ENCODE data around the gene SLC51A.

GRCh38 chr3:196175116-196175625, 41.2 kb upstream of the SLC51A start:
- TF ChIP-seq POLR2A (IDR thresholded peaks at IDR 0.05; ENCODE audit: low read depth, low read length) (no peak), SPI1 (IDR thresholded peaks at IDR 0.05; ENCODE audit: low read depth, low read length) (no peak)
